Activated naive CD8-positive, alpha-beta T cell (primary cell): ENCODE results near the gene MARCKSL1.

Source experiments
- H3K27ac Mint-ChIP-seq: one replicate; pipeline ENCODE4 v1.8.0; 2021; ENCODE audit warnings: mixed read lengths
- H3K27me3 Mint-ChIP-seq: one replicate; pipeline ENCODE4 v1.8.0; 2021; ENCODE audit warnings: mixed read lengths
- H3K36me3 Mint-ChIP-seq: one replicate; pipeline ENCODE4 v1.8.0; 2021; ENCODE audit warnings: mixed read lengths
- H3K4me1 Mint-ChIP-seq: one replicate; pipeline ENCODE4 v1.8.0; 2021; ENCODE audit warnings: low read depth, mixed read lengths
- H3K4me3 Mint-ChIP-seq: one replicate; pipeline ENCODE4 v1.8.0; 2021; ENCODE audit warnings: mild to moderate bottlenecking, mixed read lengths
- H3K9me3 Mint-ChIP-seq: one replicate; pipeline ENCODE4 v1.8.0; 2021; ENCODE audit warnings: low read depth, mixed read lengths

The MARCKSL1 gene

DNA sequence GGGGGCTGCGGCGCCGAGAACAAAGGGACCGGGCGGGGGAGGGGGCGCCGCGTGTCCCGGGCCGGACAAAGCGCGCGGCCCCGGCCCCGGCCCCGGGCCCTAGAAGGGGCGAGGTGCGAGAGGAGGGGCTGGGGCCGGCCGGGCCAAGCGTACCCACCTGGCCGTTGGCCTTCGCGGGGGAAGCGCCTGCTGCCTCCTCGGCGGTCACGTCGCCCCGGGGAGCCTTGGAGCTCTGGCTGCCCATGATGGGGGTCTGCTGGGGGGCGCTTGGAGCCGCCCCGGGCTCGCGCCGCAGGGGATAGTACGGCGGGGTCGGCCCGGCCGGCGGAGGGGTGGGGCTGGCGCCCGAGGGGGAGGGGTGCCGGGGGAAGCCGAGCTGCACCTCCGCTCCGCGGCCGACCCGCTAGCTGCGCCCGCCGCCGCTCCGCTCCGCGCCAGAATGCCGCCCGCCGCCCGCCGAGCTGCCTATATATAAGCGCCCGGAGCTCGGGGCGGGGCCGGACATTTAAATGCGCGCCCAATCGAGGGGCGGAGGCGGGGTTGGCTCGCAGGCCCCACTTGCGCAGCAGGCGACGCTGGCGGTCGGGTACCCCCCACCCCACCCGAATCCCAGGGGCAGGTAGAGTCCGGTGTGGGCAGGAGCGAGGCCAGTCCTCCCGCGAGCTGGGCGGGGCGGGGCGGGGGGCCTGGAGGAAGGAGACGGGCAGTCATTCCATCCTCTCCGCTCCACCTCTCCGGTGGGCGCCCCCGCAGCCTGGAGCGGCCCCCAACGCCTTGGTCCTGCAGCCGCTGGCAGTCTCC, at the start of gene MARCKSL1:
Gene MARCKSL1, minus strand, starts transcription at position 444 of the 801 bp plus-strand sequence. Its CDS starts 200 bp downstream, at position 244.
- no peaks in the 10 kb centered on the region for H3K9me3 Mint-ChIP-seq
- no peaks in the 10 kb centered on the region for H3K36me3 Mint-ChIP-seq
- peak within 1 kb of the TSS; percentile 91 for H3K4me3 Mint-ChIP-seq
- H3K27ac Mint-ChIP-seq, result peak within 1 kb of the TSS; percentile 85
- peaks cover 42% of the 10 kb centered on the region for H3K4me1 Mint-ChIP-seq
- no peaks in the 10 kb centered on the region for H3K27me3 Mint-ChIP-seq

DNA sequence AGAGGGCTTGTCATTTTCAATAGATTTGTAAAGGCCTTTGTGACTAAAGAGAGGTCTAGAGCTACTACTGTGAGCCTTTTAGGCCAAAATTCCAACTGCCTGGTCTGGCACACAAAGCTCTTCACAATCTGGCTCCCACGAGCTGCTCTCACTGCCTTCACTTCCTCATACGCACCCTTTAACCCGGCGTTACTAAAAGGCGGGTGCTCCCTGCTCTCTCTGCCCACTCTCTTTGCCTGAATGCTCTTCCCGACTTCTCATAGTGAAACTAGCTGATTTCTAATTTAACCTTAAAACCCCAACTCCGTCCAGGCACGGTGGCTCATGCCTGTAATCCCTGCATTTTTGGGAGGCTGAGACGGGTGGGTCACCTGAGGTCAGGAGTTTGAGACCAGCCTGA, 44.0 kb upstream of the MARCKSL1 start:
- H3K27me3 Mint-ChIP-seq, result no peaks in the 10 kb centered on the region
- H3K4me3 Mint-ChIP-seq, result no peak overlapping the region
- no peaks in the 10 kb centered on the region for H3K4me1 Mint-ChIP-seq
- H3K27ac Mint-ChIP-seq, result no peak overlapping the region
- no peaks in the 10 kb centered on the region for H3K9me3 Mint-ChIP-seq
- H3K36me3 Mint-ChIP-seq, result peaks cover 3% of the 10 kb centered on the region

- Mint-ChIP-seq H3K4me1 (peaks cover 6% of the 10 kb centered on the region), H3K27ac (peak overlapping the region; percentile 64), H3K9me3 (no peaks in the 10 kb centered on the region), H3K27me3 (no peaks in the 10 kb centered on the region), H3K36me3 (peaks cover 3% of the 10 kb centered on the region), H3K4me3 (no peak overlapping the region)
Observed at GRCh38 chr1:32377541-32378220, 41.6 kb upstream of the MARCKSL1 start.

DNA sequence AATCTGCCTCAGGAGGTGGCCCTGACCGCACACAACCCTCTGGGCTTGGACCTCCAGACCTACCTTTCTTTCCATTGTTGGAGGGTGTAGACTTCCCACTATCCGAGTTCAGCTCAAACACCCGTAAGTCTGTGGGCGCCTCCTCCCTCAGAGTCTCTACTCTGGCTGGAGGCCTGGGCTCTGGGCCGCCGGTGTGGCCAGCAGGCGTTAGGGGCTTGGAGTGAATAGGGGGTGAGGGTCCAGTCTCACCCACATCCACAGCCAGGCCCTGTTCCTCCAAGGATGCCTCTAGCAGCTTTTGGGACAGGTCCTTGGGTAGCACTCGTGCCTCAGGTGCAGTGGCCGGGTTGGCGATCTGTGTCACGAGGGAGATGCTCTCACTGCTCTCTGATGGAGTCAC, 40.2 kb upstream of the MARCKSL1 start:
- Mint-ChIP-seq H3K36me3 (peaks cover 5% of the 10 kb centered on the region), H3K27me3 (no peaks in the 10 kb centered on the region), H3K27ac (no peak overlapping the region), H3K4me3 (no peak overlapping the region), H3K9me3 (no peaks in the 10 kb centered on the region), H3K4me1 (peaks cover 18% of the 10 kb centered on the region)

DNA sequence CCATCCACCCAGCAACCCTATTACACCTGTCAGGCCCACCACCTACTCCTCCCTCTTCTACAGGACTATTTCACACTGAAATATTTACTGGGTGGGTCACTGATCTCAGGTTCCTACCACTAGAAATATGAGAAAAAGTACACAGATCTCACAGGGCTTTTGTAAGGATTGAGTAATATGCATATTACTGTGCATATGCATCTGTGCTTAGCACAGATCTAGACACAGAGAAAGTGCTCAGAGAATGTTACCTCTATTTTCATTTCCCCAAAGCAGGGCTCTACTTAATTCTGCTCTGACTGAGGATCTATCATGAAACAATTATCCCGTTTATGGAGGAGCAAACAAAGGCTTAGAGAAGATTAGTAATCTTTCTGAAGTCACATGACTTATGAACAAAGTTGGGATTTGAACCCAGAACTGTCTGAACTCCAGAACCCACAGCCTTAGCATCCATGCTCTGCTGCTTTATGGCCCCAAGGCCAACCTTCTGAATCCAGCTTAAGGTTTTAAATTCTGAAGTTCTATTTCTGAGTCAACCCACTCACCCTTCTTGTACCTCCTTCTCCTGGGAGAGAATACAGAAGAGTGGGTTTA, 38.1 kb upstream of the MARCKSL1 start:
- Mint-ChIP-seq H3K27ac (no peak overlapping the region), H3K27me3 (no peaks in the 10 kb centered on the region), H3K4me3 (no peak overlapping the region), H3K36me3 (peaks cover 2% of the 10 kb centered on the region), H3K9me3 (no peaks in the 10 kb centered on the region), H3K4me1 (peaks cover 18% of the 10 kb centered on the region)

DNA sequence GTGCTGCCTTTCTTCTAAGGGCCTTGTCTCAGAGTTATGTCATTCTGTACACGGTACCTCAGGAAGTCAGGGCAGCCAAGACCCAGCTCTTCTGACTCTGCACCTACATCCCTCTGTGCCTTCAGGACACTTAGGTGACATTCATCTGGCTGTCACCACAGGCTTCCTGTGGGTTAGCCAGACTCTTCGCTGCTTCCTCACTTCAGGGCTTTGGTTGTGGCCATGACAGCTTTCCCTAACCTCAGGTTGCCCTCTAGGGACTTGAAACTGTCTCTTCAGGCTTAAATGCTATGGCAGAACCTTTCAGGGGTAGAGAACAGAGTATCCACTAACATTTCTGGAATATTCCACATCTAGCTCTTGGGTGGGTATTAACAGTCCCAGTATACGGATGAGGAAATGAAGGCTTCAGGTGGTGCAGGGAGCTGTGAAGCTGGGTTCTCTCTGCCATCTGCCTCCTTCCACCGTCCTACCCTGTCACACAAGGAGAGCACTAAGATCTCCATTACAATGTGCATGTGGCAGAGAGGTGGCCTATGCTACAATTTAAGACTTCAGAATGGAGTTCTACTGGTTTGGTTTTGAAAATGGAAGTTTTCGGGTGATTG, 36.2 kb upstream of the MARCKSL1 start:
- Mint-ChIP-seq H3K4me1 (peaks cover 18% of the 10 kb centered on the region), H3K27ac (peak overlapping the region; percentile 41), H3K4me3 (no peak overlapping the region), H3K36me3 (peaks cover 2% of the 10 kb centered on the region), H3K9me3 (no peaks in the 10 kb centered on the region), H3K27me3 (no peaks in the 10 kb centered on the region)

GRCh38 chr1:32367912-32368635, 32.0 kb upstream of the MARCKSL1 start:
- Mint-ChIP-seq H3K27ac (no peak overlapping the region), H3K27me3 (no peaks in the 10 kb centered on the region), H3K4me3 (no peak overlapping the region), H3K9me3 (no peaks in the 10 kb centered on the region), H3K4me1 (peaks cover 15% of the 10 kb centered on the region), H3K36me3 (peaks cover 2% of the 10 kb centered on the region)

- H3K36me3 Mint-ChIP-seq, result no peaks in the 10 kb centered on the region
Observed at GRCh38 chr1:32365445-32365844, 29.4 kb upstream of the MARCKSL1 start.

DNA sequence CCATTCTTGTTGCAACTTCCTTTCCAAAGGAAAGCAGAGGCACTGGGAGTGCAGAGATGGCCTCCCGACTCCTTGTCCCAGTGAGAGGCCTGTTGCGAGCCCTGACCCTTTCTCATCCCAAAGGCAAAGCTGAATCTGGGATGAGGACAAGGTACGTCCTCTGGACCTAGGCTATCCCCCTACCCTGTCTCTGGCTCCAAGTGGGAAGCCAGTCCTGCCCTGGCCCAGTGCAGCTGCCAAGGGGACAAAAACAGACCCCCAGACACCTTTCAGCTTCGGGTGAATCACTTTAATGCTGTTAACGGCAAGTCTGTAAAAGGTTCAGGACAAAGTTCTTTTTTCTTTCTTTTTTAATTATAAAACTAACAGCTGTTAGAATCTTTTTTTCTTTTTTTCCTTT, 28.8 kb upstream of the MARCKSL1 start:
- Mint-ChIP-seq H3K9me3 (no peaks in the 10 kb centered on the region), H3K27ac (no peak overlapping the region), H3K27me3 (no peaks in the 10 kb centered on the region), H3K36me3 (no peaks in the 10 kb centered on the region), H3K4me3 (no peak overlapping the region), H3K4me1 (peaks cover 11% of the 10 kb centered on the region)

More at GRCh38 chr1:32365445-32365844, 29.4 kb upstream of the MARCKSL1 start:
- H3K4me3 Mint-ChIP-seq, result no peak overlapping the region
- no peaks in the 10 kb centered on the region for H3K27me3 Mint-ChIP-seq
- peaks cover 8% of the 10 kb centered on the region for H3K4me1 Mint-ChIP-seq
- H3K9me3 Mint-ChIP-seq, result no peaks in the 10 kb centered on the region
- no peak overlapping the region for H3K27ac Mint-ChIP-seq

DNA sequence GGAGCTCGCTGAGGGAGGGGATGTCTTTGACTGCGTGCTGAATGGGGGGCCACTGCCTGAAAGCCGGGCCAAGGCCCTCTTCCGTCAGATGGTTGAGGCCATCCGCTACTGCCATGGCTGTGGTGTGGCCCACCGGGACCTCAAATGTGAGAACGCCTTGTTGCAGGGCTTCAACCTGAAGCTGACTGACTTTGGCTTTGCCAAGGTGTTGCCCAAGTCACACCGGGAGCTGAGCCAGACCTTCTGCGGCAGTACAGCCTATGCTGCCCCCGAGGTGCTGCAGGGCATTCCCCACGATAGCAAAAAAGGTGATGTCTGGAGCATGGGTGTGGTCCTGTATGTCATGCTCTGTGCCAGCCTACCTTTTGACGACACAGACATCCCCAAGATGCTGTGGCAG, 27.7 kb upstream of the MARCKSL1 start:
- peaks cover 19% of the 10 kb centered on the region for H3K4me1 Mint-ChIP-seq
- no peaks in the 10 kb centered on the region for H3K27me3 Mint-ChIP-seq
- no peak overlapping the region for H3K4me3 Mint-ChIP-seq
- no peaks in the 10 kb centered on the region for H3K36me3 Mint-ChIP-seq
- no peaks in the 10 kb centered on the region for H3K9me3 Mint-ChIP-seq
- no peak overlapping the region for H3K27ac Mint-ChIP-seq

DNA sequence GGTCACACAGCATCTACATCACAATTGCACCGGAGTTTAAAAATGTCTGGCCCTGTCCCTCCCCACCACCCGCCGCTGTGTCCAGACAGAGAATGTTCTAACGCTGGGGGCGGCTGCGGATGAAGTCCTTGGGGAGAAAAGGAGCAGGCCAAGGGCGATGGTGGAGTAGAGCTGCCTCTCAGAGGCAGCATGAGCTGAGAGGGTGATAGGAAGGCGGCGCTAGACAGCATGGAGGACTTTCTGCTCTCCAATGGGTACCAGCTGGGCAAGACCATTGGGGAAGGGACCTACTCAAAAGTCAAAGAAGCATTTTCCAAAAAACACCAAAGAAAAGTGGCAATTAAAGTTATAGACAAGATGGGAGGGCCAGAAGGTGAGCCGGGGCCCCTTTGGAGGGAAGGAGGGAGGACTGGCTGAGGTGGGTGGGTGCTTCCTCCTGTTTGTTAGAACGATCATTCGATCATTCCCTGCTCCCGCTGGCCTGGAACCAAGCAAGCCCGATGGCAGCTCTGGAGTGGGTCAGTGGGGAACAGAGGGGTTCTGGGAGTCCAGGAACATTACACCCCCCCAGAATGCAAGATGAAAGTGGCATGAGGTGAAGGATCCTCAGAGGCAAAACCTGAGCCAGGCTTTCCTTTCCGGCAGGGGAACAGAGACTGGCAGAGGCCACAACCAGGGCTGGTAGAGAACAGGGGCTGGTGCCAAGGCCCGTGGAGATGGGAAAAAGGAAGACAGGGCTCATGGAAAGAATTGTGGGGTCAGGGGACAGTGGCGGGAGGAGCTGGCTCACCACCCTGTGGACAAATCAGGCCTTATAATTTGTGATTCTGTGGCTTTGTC, 26.7 kb upstream of the MARCKSL1 start, which contains the start of the genes FAM229A and TSSK3:
Gene FAM229A, minus strand, starts transcription at position 12 of the 840 bp plus-strand sequence. CDS start 394 bp downstream, outside the sequence.
Gene TSSK3, plus strand, starts transcription at position 66 of the 840 bp plus-strand sequence. Its CDS starts 163 bp downstream, at position 229.
- H3K4me3 Mint-ChIP-seq, result peak within 1 kb of the TSS; percentile 56
- H3K36me3 Mint-ChIP-seq, result no peaks in the 10 kb centered on the region
- H3K9me3 Mint-ChIP-seq, result no peaks in the 10 kb centered on the region
- no peaks in the 10 kb centered on the region for H3K27me3 Mint-ChIP-seq
- peaks cover 21% of the 10 kb centered on the region for H3K4me1 Mint-ChIP-seq
- peak within 1 kb of the TSS; percentile 5 for H3K27ac Mint-ChIP-seq

GRCh38 chr1:32361674-32362473, 25.8 kb upstream of the MARCKSL1 start:
- peak overlapping the region; percentile 56 for H3K4me3 Mint-ChIP-seq

DNA sequence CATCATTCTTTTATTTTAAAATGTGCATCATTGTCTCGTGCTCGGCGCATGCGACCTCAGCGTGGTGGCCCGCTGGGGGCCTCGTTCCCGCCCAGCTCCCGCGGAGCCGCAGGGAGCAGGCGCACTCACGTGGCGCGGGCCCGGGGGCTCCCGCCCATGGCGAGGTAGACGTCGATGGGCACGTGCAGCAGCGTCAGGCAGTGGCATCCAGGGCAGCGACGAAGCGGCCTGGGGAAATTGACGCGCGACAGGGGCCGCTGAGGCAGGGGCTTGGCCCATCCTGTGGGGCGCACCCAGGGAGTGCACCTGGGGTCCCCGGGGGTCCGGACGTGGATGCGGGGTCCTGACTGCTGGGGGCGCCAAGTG, 25.3 kb upstream of the MARCKSL1 start:
- Mint-ChIP-seq H3K27ac (no peak overlapping the region), H3K9me3 (no peaks in the 10 kb centered on the region), H3K36me3 (no peaks in the 10 kb centered on the region), H3K4me1 (peaks cover 21% of the 10 kb centered on the region), H3K27me3 (no peaks in the 10 kb centered on the region), H3K4me3 (no peak overlapping the region)

More at GRCh38 chr1:32361674-32362473, 25.8 kb upstream of the MARCKSL1 start:
- H3K27ac Mint-ChIP-seq, result no peak overlapping the region
- H3K27me3 Mint-ChIP-seq, result no peaks in the 10 kb centered on the region
- no peaks in the 10 kb centered on the region for H3K36me3 Mint-ChIP-seq
- no peaks in the 10 kb centered on the region for H3K9me3 Mint-ChIP-seq
- peaks cover 21% of the 10 kb centered on the region for H3K4me1 Mint-ChIP-seq
